GM19328 (cell line): ENCODE measurements around the gene CD72.
"Not testable (repeated sequence)": the region's sequence is repeated elsewhere in the genome, so short reads cannot be mapped to it uniquely, and the experiment has no call there.

Source experiments
- ATAC-seq: cut with Tn5 transposase; IDR thresholded peaks from one replicate; pipeline ENCODE4 v1.9.1; 2021; ENCODE audit warnings: mild to moderate bottlenecking, moderate library complexity; ENCODE audit not compliant: unreplicated experiment

CD72 gene

GRCh38 chr9:35598866-35599590, 19.2 kb downstream of the CD72 start:
- no peak for ATAC-seq

- ATAC-seq: not testable (repeated sequence)
Measured at GRCh38 chr9:35596907-35597306, 21.3 kb downstream of the CD72 start.

GRCh38 chr9:35594471-35594870, 23.7 kb downstream of the CD72 start:
- ATAC-seq: no peak

- ATAC-seq: no peak
Measured at GRCh38 chr9:35593581-35593980, 24.6 kb downstream of the CD72 start.

GRCh38 chr9:35588506-35588905, 29.7 kb downstream of the CD72 start:
- ATAC-seq: not testable (repeated sequence)

GRCh38 chr9:35584681-35585080, 33.5 kb downstream of the CD72 start:
- not testable (repeated sequence) for ATAC-seq

GRCh38 chr9:35583521-35583920, 34.7 kb downstream of the CD72 start:
- not testable (repeated sequence) for ATAC-seq

GRCh38 chr9:35579659-35580227, 38.5 kb downstream of the CD72 start:
- not testable (repeated sequence) for ATAC-seq

- ATAC-seq: no peak
Measured at GRCh38 chr9:35579130-35579529, 39.1 kb downstream of the CD72 start.

GRCh38 chr9:35577486-35577885, 40.7 kb downstream of the CD72 start:
- no peak for ATAC-seq

GRCh38 chr9:35575478-35575877, 42.7 kb downstream of the CD72 start:
- ATAC-seq: no peak

- no peak for ATAC-seq
Measured at GRCh38 chr9:35574578-35575122, 43.6 kb downstream of the CD72 start.

GRCh38 chr9:35570709-35571504, 47.3 kb downstream of the CD72 start:
- no peak for ATAC-seq

- no peak for ATAC-seq
Measured at GRCh38 chr9:35569206-35569605, 49.0 kb downstream of the CD72 start.

GRCh38 chr9:35568196-35568595, 50.0 kb downstream of the CD72 start:
- no peak for ATAC-seq

GRCh38 chr9:35566417-35566816, 51.8 kb downstream of the CD72 start:
- ATAC-seq: no peak

- no peak for ATAC-seq
Measured at GRCh38 chr9:35564658-35565061, 53.6 kb downstream of the CD72 start.

- no peak for ATAC-seq
Measured at GRCh38 chr9:35563791-35564197, 54.4 kb downstream of the CD72 start.

GRCh38 chr9:35562895-35563780, 55.1 kb downstream of the CD72 start:
- no peak for ATAC-seq

- no peak for ATAC-seq
Measured at GRCh38 chr9:35561468-35562261, 56.5 kb downstream of the CD72 start.
